ENCODE results near the gene XIRP2.
"Not testable (repeated sequence)": the region's sequence is repeated elsewhere in the genome, so short reads cannot be mapped to it uniquely, and the experiment has no call there.

Gene XIRP2

DNA sequence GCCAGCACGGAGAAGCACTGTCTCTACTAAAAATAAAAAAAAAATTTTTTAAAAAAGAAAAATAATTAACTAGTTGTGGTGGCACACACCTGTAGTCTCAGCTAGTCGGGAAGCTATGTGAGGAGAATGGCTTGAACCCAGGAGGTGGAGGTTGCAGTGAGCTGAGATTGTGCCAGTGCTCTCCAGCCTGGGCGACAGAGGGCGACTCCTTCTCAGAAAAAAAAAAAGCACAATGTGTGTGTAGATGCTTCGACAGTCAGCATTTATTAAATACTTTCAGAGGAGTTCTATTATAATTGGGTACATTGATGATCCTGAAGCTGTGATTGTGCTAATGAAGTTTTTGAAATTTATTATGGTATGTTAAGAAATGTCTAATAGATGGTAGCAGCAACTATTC, 46.5 kb downstream of the XIRP2 start:
- DNase-seq, result no peak

DNA sequence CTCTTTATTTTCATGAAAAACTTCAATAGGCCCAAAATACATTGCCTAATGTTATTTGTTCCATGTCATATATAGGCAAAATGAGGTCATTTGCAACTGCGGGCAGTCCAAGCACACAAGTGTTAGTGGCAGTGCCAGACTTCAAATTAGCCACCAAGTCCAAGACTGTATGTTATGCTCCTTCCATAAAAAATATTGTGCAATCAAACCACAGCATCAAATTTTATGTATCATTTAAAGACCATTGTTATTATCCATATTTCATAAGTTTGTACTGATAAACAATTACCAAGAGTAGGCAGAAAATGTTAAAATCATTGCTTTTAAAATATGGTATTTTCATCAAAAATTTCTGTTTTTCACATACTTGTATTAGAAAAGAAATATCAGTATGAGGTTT, 54.1 kb downstream of the XIRP2 start:
- DNase-seq, result no peak

DNA sequence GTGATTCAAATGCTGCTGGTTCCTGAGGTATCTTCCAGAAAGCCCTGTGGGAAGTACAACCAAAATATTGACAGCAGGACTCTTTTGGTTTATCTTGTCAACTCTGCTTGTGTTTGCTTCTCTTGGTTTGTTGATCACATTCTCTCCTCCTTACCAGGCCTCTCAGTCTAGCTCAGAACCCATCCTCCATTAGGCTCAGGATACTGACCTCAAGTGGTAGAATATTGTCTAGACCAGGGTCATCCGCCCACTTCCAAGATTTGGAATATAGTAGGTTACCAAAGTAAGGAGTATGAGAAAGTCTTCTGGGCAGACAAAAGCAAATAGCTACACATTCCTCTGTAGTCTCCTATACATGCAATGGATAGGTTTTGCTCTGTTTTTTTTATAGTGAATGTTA, 56.6 kb downstream of the XIRP2 start:
- DNase-seq, result no peak

DNA sequence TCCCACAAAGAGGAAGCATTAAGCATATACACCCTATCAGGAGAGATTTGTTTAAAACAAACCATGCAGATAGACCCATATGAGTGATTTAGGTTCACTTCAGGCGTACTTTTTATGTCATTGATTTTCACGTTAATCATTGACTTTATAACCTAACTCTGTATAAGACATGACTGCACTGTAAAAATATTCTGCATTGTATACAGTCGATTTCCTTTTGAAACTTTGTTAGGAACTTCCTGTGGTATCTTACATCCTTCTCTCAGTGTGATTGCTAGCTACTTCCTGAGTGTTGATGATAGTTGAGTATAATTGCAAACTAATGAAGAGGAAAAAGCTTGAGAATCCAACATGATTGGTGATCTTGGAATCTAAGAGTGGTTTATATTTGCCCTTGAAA, 69.4 kb downstream of the XIRP2 start:
- no peak for DNase-seq

DNA sequence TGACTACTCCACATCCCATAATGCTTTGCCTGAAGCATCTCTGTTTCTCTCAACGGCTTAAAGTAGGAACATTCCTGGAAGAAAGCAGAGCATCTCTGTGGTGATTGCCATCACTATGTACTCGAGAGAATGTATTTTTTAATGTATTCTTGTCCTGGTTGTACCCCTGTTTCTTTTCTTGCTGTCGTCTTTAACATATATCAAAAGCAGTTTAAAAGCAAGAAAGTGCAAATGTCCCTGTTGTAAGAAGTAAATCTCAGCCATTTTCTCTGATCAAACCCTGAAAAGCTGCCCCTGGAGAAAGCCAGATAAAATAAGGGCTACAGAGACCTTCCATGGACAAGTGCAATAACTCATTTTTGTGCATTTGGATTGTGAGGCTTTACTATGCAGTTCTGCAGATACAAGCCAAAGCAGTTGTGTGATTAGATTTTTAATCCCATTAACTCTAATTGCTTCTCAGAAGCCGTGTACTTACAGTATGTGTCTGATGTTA, 70.8 kb downstream of the XIRP2 start:
- no peak for DNase-seq

DNA sequence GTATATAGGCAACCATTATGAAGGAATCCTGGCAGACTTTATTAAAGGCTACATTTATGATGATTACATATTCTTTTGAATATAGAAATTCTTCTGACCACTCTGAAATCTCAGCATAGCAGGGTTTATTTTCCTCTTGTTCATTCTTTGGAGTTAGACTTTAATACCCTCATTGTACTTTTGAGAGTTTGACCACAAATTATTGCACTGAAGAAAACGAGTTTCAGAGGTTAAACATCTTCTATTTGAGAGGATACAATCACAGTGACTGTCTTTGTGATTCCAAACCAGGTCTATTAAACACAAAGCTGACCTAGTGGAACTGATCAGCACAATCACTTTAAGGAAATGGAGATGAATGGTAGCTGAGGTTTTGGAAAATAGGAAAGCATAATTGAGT, 71.3 kb downstream of the XIRP2 start:
- DNase-seq, result no peak

DNA sequence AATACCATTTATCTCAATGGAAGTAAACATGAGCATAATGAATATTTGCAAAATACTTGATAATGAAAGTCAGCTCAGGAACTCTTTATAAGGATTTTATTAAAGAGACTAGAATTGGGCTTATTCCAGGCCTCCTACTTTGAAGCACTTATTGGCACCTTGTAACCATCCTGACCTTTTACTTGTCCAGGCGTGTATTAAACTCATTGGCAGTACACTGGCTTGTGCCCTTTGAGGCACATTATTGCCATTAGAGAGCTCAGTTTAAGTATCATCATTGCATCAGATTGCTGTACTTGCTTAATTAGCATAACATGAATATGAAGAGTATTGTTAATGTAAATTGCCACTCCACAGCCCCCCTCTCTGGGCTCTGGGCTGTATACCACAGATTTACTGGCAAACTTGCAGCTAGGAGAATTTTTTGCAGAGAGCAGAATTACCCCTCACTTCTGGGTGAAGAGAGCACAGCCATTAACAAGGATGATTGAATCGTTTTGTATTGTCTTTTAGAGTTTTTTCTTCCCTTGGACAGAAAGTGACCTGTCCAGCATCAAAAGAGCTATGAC, 72.5 kb downstream of the XIRP2 start:
- no peak for DNase-seq

DNA sequence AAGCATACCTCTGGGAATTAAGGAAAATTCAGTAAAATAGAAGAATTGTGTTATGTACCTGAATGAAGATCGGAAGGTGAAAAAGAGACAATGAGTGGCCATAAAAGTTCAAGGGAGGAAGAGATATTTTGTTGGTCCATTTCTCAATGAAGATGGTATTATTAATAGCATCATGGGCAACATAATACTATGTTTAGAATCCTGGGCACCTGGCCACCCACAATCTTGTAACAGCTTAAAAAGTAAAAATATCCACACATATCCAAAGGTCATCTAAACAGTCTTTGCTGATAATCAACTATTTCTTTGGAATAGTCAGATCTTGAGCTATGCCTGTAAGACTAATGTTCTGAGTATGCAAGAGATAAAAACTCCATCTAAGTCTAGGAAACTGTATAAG, 73.7 kb downstream of the XIRP2 start:
- DNase-seq, result no peak

DNA sequence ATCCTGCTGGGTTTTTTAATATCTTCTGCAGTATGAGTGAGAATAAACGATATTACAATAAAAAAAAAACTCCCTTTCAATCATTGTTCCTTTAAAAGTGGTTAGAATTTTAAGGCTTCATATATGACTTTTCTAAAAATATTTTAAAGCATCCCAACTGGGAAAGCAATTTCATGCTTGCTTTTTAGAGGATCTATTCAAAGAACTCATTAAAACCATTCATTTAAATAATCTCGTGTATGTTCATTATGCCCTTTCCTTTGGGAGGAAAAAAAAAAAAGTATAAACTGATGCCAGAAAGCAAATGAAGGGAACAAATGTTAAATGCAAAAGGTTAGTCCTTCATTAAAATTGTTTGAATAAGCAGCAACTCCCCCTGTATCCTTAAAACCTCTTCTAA, 81.2 kb downstream of the XIRP2 start:
- DNase-seq, result no peak

DNA sequence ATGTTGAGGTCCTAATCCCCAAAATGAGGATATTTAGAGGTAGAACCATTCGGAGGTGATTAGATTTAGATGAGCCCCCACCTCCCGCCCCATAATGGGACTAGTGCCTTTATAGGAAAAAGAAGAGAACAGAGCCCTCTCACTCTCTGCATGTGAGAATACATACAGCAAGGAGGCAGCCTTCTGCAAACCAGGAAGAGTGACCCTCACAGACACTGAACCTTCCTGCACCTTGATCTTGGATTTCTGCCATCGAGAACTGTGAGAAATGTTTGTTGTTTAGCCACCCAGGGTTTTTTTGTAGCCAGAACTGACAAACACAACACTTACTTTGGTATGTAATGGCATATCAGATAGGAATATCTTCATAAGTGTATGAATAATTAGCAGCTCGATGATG, 83.7 kb downstream of the XIRP2 start:
- no peak for DNase-seq

DNA sequence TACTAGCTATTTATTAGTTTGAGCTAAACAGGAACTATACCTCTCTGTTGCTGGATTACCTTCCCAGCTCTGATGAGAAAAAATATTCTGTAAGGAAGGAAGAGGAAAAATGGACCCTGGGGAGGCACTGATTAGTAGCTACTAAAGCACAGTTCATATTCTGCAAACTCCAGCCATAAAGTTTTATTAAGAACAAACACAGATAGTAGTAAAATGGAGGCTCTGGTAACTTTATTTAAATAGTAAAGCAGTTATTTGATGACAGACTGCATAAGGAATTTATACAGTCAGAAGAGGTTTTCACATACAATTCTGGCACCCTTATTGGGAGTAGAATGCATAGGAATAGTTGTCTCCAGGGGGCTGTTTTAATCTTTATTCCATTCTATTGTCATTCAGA, 84.1 kb downstream of the XIRP2 start:
- DNase-seq, result no peak

DNA sequence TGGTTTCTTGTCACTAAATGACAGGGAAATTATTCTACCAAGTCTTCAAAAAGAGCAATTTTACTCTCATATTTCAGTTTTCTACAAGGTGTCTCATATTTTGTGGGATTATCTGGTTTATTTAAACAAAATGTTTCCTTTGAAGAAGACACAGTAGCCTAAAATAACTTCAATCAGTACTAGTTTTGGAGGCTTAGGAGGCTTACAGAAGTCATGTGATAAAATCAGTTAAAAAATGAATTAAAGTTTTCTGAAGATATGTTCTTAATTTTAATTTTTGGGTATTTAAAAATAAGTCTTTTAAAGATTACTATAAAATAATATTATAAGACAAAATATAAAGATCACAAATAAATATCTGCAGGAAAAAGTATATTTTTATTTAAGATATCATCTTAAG, 95.9 kb downstream of the XIRP2 start:
- no peak for DNase-seq

DNA sequence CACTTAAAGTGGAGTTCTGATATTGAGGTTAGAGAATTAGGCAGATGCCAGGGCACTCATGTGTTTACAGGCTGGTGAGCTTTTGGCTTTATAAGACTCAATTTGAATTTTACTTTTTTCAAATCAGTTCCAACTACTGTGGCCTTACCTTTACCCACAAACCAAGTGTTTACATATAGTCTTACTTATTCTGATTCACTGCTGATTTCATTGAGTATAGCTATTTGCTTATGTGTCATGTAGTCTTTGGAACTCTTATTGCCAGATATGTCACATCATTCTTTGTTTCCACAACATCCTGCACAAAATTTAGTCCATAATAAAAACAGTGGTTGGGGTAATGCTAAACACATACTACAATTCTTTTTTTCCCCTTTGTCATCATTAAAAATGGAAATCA, 96.5 kb downstream of the XIRP2 start:
- no peak for DNase-seq

DNA sequence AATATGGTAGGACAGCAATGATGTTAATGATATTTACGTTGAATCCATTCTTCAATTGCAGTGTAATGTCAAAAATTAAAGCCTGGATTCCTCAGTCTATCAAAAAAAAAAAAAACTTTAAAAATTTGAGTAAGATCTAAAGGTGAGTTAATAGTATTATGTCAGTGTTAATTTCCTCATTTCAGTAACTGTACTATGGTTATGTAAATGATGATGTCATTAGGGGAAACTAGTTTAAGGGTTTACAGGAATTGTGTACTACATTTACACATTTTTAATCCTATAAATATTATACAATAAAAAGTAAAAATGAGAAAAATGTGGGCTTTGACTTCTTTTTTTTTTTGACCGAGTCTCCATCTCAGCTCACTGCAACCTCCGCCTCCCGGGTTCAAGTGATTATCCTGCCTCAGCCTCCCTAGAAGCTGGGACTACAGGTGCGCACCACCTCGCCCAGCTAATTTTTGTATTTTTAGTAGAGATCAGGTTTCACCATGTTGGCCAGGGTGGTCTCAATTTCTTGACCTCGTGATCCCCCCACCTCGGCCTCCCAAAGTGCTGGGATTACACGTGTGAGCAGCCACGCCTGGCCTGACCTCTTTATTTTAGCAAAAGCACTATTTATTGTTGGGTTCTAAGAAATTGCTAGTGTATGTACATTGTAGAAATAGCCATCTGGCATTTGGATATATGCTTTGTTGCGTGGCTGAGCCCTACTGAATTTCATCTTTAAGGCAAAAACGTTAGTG, 106.5 kb downstream of the XIRP2 start:
- DNase-seq, result no peak

DNA sequence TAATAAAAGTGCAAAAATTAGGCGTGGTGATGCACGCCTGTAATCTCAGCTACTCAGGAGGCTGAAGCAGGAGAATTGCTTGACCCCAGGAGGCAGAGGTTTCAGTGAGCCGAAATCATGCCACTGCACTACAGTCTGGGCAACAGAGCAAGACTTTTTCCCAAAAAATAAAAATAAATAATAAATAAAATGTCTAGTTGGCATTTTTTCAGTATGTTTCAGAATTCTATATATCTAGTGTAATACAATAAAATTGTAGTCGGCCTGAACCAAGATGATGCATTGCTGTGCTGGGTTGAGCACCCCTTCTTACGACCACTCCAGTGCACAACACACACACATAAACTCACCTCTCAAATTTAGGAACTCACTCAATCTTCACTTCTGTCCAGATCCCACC, 108.2 kb downstream of the XIRP2 start:
- no peak for DNase-seq

DNA sequence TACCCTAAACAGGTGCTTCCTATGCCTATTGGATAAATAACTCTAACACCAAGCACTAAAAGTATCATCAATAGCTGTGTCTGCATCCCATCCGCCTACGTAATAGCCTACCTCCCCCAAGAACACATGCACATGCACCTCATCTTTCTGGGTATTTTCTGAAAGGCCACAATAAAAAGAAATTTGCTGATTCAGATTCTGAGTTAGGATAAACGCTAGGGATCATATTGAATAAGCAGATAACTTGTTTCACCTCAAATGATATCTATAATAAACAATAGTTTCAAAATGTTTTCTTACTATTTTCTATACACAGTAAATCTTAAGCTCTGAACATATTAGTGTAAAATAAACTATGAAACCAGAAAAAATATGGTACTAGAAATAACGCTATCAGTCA, 112.9 kb downstream of the XIRP2 start:
- DNase-seq, result no peak

DNA sequence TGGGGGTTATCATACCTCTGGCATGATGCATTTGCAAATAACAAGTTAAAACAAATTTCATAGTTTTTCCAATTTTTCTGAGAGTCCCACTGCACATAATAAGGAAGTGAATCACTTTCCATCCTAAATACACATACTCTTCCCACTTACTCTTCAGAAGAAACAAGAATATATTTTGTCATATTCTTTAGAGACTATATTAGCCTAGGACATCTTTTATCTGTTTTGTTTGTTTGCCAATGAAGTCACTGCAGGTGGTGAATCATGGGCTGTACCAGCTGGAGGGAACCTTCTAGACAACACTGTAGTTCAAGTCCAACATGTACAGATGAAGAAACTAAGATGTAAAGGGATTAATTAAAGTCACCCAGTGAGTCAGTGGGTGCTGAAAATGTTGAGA, 116.8 kb downstream of the XIRP2 start:
- DNase-seq, result no peak

DNA sequence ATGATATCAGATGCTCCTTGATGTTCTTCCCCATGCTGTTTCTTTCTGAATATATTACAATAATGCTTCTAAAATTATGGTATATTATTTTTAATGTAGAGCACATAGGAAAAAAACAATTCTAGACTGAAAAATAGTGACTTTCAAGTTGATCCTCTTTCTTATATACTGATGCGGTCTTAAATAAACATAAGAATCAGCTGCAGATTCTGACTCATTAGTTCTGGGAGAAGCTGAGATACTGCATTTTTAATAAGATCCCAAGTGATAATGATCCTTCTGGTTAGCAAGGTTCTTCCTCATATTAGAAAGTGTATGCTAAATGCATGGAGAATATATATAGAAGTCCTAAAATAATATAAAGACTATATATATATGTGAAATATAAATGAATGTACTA, 124.9 kb downstream of the XIRP2 start:
- no peak for DNase-seq

DNA sequence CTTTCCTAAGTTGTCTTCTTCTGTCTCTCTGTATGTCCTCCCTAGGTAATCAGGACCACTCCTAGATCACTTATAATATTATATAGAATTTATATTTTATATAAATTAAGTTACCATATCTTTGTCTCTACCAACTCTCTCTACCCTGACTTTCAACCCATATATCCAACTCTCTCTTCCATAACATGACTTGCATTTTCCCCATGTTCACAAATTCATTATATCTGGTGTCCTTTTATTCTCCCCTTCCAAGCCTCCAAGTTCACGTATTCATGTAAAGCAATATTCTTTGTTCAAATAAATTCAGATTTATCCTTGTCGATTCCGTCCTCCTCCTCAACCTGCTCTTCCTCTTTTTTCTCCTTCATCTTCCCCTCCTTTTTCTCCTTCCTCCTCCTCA, 127.5 kb downstream of the XIRP2 start:
- DNase-seq, result no peak

DNA sequence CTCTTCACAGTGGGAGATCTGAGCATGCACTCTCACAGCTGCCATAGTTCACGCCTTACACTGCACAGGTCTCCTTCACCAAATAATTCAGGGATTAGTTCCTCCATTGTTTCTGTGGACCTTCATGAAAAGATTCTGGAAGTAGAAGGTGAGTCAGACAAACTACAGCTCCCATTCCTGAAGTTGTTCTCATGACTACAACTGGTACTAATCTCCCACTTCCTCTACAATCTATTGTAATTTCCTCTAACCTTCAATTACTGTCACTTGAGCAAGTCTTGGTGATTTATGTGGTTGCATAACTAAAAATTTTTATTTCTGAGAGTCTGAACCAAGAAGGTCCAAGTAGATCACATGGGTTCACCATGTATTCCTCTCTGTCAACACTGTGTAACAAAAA, 128.7 kb downstream of the XIRP2 start:
- DNase-seq, result no peak

DNA sequence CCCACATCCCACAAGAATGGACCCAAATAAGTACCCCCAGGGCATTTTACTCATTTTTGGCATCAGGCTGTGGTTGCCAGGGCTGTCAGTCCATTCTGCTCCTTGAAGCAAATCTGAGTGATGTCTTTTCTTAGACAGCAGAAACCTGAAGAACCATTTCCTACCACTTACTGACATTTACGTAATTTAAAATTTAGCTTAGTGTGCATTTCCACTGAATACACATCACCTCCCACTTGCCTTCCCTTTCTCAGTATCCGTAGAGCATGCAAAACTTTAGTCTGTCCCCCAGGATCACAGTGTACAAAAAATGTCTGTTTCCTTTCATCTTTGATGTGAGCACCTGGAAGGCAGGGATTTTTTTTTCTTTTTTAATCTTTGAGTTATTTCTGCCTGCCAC, 130.3 kb downstream of the XIRP2 start:
- no peak for DNase-seq

DNA sequence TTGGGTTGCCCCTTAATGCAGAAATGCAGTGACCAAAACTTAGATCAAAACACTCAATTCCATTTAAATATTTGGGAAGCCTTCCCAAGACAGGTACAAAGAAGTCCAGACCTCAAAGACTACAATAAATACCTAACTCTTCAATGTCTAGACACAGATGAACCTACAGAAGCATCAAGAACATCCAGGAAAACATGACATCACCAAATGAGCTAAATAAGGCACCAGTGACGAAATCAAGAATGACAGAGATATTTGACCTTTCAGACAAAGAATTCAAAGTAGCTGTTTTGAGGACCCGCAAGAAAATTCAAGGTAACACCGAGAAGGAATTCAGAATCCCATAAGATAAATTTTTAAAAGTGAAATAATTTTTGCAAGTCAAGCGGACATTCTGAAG, 140.2 kb downstream of the XIRP2 start:
- no peak for DNase-seq

DNA sequence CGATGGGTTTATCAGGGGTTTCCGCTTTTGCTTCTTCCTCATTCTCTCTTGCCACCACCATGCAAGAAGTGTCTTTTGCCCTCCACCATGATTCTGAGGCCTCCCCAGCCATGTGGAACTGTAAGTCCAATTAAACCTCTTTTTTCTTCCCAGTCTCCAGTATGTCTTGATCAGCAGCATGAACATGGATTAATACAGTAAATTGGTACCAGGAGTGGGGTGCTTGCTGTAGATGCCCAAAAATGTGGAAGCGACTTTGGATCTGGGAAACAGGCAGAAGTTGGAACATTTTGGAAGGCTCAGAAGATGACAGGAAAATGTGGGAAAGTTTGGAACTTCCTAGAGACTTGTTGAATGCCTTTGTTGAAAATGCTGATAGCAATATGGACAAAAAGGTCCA, 146.7 kb downstream of the XIRP2 start:
- not testable (repeated sequence) for DNase-seq

DNA sequence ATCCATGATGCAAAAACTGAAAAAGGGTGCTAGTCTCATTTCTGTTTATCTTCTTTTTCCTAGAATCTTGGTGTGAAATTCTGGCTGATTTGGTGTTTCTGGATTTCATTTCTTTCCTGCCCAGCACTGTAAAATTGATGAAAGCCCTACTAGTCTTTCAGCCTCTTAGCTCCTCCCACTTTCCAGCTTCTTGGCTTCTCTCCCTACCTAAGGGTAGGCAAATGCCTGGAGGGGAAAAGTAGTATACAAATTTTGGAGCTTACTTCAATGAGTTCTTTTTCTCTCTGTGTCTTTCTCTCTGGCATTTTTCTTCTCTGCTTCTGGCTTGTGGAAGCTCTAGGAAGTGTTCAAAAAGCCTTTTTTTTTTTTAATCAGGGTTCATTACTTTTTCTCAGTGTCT, 160.5 kb downstream of the XIRP2 start:
- no peak for DNase-seq

DNA sequence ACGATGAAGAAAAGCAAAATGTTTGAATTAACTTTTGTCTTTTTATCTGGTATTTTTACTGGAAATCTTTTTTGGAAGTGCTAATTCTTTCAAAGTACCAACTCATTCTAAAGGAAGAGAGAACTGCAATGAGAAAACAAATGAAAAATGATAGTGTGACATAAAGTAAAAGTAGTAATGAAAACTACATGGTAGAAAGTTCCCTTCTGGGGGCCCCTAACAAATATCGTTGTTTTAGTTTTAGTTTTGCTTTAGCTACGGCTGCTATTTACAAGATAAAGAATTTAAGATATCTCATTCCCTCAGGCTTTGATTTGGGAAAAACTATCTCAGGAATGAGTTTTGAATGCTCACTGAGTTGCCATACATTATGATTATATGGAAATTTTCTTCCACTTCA, 161.4 kb downstream of the XIRP2 start:
- no peak for DNase-seq
